Ecto neural progenitor cell (in vitro differentiated cells): ENCODE data around the gene MLYCD.
A peak's percentile ranks its signal among the peaks of the same experiment; 100 is the strongest.
"Not testable (repeated sequence)": the region's sequence is repeated elsewhere in the genome, so short reads cannot be mapped to it uniquely, and the experiment has no call there.

ENCODE experiments used
- DNase-seq: peaks from one replicate; pipeline ENCODE4 v3.0.0-alpha.2; 2018; ENCODE audit warnings: low spot score

MLYCD gene

DNA sequence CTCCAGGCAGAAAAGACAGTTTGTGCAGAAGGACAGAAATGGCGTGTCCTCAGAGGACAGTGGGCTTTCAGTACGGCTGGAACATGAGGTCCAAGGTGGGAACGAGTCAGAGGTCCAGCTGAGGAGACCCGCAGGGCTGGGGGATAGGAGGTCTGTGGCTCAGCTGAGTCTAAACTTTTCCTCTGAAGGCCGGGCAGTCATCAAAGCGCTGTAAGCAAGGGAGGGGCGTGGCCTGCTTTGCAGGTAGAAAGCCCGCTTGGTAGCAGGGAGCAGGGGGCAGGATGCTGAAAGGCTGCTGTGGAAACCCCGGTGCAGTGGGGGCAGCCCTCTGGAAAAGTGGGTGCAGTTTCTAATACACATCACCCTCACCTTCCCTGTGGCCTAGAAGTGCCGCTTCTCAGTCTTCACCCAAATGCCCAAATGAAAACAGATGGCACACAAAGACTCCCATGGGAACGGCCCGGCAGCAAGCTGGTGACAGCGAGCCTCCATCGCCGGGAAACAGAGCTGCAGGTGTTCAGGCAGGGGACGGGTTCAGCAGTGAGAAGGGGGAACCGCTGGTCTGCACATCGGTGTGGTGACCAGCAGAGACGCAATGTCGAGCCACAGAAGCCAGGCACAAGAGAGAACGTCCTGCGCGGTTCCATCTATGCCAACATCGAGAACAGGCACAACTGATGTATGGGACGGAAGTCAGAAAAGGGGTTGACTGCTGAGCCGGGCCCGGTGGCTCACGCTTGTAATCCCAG, 41.9 kb downstream of the MLYCD start:
- no peak for DNase-seq

DNA sequence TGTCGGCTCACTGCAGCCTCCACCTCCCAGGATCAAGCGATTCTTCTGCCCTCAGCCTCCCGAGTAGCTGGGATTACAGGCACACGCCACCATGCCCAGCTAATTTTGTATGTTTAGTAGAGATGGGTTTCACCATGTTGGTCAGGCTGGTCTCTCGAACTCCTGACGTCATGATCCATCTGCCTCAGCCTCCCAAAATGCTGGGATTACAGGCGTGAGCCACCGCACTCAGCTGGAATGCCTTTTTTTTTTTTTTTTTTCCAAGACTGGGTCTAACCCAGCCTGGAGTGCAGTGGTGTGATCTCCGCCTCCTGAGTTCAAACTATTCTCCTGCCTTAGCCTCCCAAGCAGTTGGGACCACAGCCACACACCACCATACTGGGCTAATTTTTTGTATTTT, 42.6 kb downstream of the MLYCD start:
- not testable (repeated sequence) for DNase-seq

DNA sequence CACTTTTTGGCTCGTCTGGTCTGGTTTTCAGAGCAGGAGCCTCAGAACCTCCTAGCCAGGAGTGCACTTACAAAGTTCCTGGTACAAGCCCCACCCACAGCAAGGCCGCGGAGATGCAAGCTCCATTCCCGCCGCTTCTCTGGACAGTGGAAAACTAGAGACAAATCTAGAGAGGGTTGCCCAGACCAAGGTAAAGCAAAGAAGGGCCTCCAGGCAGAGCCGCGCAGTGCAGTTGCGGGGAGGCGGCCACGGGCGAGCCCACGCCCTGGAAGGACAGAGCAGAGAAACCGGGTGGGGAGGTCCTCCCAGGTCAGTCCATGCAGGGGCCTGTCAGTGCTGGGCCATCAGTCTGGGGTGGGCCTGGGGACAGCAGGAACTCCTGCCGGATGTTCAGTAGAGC, 43.2 kb downstream of the MLYCD start:
- DNase-seq = no peak

DNA sequence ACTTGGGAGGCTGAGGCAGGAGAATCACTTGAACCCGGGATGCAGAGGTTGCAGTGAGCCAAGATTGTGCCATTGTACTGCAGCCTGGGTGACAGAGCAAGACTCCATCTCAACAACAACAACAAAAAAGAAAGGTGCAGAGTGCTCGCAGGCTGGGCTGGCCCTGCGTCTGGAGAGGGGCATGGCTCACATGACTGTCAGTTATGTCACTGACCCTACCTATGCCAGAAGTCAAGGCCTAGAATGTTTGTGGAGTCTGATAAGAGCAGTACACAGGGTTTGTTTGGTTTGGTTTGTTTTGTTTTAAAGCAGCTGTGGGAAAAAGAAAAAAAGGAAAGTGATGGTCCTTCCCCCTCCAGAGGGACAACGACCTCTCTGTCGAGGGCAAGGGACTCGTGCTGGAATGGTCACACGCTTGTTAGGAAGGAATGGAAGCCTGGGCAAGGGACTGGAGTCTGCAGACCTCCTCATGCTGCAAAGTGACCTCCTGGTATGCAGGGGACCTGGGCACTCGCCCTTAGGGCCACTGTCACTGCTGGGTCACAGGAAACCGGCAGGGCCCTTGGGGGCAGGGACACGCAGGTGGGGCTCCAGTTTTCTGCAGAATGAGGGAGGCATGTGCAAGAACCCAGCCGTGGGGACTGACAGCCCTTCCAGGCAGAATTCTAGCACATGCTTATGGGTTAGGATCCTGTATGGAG, 44.0 kb downstream of the MLYCD start:
- DNase-seq = no peak

DNA sequence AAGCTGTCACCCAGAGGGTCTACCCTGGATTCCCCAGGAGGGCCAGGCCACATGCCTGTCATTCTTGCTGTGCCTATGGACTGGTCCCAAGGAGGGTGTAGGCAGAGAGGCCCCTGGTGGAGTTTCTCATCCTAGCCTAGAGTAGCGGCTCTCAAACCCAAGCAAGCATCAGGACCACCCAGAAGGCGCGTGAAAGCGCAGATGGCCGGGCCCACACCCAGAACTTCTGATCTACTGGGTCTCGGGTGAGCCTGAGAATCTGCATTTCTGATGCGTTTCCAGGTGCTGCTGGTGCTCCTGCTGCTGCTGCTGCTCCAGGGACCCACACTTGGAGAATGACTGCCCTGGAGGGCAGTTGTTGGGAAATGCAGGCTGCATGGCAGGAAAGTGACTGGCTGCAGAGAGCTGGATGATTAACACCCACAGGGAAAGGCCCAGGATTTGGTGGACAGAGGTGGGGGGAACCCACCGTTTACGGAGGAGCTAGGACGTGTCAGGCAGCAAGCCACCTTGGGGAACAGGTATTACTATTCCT, 44.7 kb downstream of the MLYCD start:
- DNase-seq = no peak

DNA sequence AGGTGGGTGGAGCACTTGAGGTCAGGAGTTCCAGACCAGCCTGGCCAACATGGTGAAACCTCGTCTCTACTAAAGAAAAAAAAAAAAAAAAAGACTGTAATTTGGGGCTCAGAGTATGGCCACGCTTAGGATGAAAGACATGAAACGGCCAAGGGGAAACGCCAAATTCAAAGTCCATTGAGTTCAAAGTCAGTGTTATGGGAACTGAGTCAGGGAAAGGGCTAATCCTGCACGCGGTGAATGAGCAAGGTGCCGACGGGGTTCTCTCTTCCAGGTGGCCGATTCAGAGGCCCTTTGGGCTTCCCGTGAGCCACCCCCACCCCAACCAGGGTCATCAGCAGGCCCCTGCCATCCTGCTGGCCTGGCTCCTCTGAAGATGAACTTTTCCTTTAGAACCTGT, 46.7 kb downstream of the MLYCD start:
- DNase-seq = no peak

DNA sequence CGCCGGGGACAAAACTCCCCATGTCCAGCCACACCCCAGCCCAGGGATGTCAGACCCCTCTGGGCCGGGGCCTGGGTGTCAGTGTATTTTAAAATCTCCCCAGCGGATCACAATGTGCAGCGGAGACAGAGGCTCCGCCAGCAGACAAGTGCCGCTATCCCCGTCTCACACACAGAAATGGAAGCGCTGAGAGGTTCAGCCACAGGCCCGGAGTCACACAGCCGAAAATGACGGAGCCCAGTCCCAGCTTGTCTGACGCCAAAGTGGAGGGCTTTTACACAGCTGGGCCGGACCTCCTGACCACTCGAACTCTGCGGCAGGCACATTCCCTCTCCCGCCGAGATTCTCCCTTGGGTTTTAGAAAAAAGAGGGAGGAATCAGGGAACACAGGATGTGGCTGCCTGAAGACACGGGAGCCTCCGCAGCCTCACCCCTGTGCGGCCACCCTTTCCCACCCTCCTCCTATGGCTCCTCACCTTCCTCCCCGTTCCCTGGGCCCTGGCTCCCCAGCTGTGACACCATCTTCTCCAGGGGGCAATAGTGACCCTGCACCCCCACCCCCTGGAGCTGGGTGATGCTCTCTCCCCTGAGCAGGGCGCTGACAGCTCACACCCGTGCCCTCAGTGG, 47.4 kb downstream of the MLYCD start:
- no peak for DNase-seq

DNA sequence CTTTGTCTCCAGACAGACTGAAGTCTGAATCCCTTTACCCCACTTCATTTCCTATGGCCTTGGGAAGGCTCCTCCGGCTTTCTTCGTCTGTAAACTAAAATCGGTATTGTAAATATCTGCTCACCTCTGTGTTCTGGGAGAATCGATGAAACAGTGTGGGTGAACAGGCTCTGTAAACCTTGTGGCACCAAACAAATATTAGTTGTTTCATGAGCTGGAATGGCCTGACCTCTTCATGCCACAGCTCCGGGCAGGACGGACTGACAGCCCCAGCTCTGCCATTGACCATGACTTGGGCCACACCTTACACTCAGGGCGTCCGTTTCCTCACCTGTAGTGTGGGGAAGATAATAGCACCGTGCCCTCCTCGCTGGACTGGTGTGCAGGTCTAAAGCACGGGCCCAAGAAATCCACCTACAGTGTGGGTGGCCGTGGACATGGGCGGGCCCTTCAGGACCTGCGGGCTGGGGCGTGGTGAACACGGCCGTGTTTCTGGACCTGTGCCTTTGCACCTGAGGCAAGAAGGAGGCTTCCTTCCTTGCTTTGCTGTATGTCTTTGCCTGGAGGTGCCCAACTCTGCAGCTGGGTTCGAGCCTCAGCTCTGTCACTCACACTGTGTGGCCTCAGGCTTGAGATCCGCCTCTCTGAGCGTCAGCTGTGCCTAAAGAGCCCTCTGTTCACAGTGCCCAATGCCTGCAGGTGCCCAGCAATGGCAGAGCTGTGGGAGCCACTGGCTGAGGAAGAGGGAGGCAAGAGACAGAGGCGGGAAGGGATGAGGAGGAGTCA, 48.1 kb downstream of the MLYCD start:
- no peak for DNase-seq

DNA sequence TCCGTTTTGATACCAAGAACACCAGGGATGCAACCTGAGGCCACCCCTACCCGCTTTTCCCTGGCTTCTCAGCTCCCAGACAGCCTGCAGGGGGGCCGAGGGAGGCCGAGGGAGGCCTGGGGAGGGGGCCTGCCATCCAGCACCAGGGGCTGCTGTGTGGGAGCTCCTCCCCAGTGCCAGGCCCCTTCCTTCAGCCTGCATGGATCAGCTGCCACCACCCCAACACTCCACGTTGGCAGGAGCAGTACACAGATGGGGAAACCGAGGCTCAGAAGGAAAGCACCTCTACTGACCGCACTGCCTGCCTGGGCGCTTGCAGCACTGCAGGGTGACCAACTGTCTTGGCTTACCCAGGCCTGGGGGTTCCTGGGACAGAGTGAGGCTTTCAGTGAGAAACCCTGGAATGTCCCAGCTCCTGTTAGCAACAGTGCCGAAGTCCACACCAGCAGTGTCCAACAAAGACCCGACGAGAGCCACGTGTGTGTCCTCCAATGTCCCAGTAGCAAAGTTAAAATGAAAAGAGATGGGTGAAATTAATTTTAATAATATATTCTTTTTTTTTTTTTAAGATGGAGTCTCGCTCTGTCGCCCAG, 48.8 kb downstream of the MLYCD start:
- DNase-seq = no peak

DNA sequence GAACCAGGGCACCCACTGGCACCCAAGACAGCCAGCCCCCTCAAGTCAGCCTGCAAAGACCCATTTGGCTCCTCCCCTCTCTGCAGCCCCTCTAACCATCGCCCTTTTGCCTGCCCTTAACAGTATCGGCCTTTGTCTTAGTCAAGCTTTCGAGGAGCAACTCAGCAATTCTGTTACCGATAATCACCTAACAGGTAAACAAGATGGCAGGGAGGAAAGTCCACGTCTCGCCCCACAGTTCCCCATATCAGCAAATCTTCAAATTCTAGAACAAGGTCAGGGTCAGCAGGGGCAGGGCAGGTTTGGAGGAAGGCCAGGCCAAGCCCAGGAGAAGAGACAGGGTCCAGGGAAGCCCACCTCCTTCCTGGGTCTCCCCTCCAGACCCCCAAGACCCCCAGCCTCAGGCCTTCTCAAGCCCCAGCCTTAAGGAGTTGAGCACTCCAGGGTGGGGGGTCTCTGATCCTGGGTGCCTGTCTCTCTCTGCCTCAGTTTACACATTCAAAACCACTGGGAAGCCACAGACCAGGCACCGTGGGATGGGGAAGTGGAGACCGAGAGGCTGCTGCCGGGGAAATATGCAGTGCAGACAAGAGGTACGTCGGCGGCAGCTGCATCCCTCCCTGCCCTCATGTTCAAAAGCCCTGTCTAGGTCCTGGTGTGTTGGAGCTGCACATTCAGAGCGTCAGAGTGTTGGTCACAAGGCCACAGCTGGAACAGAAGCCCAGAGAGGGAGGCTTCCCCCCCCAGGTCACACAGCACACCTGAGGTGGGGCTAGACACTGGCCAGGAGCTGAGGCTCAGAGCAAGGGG, 50.2 kb downstream of the MLYCD start:
- DNase-seq = no peak

DNA sequence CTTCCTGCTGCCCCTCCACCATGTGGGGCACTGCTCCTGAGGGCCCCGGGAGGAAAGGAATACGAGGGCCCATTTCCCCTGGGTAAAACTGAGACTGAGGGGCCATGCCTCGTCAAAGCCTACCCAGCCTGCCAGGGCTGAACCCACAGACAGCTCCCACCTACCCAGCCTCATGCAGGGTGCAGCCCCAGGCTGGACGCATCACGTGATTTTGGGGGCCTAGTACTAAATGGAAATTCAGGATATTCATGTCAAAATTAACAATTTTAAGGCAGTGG, 50.7 kb downstream of the MLYCD start:
- no peak for DNase-seq

DNA sequence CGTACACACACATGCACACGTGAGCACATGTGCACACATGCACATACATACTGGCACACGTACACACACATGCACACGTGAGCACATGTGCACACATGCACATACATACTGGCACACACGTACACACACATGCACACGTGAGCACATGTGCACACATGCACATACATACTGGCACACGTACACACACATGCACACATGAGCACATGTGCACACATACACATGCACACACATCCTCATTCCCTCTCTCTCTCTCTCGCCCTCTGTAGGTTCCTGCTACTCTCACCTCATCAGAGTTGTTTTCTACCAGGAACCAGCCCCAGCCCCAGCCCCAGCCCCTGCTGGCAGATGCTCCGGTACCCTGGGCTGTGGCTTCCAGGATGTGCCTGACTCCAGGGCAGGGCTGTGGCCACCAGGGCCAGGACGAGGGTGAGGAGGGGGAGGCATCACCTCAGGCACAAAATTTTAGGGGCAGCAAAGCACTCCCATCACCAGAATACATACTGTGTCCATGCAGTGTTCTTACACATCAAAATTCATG, 52.0 kb downstream of the MLYCD start:
- DNase-seq = not testable (repeated sequence)

DNA sequence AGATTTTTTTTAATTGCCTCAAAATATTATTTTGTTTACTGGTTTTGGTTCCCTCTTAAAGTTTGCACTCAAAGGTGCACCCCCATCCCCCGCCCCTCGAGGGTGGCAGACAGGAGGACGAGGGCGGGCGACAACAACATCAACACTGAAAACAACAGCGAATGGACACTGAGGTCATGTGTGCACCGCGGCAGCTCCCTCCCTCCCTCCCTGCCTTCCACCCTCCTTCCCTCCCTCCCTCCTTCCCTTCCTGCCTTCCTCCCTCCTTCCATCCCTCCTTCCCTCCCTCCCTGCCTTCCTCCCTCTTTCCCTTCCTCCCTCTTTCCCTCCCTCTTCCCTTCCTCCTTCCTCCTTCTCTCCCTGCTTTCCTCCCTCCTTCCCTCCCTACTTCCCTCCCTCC, 52.6 kb downstream of the MLYCD start:
- no peak for DNase-seq

DNA sequence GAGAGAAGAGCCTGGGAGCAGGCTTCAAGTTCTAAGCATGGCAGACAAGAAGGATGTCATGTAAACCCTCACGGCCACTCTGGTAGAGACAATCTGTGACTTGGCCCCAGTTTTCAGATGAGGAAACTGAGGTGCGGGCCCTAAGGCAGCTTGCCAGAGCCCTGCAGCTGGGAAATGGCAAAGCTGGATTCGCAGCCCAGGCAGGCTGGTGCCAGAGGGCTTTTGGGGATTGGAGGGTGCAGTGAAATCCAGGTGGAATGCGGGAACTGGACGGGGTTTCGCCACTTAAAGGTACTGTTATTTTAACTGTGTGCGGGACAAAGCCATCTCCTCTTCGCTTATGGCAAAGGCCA, 53.6 kb downstream of the MLYCD start:
- no peak for DNase-seq

DNA sequence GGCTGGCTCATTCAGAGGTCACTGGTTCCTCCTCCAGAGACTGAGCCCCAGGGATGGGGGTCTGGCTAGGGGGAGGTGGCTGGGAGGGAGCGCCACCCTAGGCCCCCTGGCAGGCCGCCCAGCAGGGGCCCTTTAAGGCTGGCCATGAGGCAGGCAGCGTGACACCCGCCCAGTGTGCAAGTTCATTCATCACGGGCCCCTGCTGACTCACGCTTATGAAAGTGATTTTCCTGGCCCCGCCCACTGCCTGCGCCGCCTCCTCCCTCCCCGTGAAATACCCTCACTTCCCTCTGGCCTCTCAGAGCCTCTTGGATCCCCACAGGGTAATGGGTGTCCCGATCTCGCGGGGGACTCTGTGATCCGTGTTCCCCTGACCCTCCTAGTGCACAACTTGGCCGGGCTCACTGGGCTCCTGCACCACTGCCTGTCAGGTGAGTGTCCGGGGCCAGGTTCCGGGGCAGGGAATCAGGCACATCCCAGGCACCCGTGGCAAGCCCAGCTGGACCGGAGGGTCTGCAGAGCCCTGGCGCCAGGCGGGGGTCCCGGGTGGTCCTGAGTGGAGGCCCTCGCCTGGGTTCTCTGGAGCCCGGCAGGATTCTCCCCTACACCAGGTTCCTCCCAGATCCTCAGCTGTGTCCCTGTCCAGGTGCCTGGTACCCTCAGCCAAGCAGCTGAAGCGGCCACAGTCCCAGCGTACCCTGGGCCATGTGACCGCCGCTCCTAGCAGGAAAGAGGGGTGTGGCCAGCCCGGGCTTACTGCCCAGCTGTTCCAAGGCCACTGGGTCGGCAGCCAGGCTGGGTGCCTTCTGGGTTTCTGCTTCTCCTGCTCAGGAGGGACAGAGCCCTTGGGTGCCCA, 54.3 kb downstream of the MLYCD start, which contains the start of gene OSGIN1:
Gene OSGIN1 (plus strand): TSS at position 301 of the 856 bp plus-strand sequence. CDS start 4,432 bp downstream, outside the sequence.
- peak; percentile 63 for DNase-seq

DNA sequence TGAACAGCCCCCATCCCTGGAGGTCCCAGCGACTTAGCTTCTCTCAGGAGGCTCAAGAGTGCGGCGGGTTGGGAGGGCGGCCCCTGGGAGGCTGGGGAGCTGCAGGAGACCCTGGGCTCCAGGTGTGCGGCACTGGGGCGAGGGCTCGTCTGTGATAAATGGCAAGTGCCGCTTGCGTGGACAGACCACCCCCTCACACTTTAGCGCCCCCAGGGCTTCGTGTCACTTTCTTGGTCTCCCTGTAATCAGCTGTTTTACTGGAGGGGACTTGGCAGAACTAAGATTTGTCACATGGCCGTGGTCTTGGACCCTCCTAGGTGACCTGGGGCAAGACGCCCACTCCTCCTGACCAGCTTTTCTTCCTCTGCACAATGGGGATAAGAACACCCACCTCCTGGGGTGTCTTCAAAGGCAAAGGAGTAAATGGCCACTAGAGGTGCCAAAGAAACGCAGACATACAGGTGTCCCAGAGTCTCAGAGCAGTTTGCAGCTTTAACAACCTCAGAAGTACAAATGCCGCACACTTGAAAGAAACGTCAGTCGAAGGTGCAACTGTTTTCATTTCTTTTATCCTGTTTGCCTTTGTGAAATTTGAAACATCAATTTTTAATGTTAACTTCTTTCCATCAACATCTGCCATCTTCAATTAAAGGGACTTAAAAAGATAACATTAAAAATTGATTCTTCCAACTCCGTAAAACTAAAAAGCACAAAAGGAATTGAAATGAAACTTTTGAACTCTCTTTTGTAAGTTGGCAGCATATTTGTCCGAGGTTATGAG, 55.1 kb downstream of the MLYCD start:
- no peak for DNase-seq

DNA sequence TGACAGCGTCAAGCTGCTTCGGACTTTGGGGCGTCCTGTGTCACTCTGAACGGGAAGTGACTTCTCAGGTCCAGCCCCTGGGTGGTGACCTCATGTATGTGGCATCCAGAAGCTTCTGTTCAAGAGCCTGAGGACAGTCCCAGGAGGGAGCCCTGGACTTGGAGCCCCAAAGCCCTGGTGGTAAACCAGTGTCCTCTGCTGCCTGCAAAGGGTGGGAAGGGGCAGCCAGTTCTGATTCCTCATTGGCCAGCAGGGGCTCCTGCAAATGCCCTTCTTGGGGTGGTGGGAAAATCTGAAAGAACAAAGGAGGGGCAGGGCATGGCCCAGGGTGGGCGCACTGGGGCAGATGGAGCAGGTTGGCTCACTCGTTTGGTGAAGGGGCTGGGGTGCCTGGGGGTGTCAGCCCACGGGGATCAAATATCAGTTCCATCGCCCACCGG, 55.7 kb downstream of the MLYCD start:
- no peak for DNase-seq

DNA sequence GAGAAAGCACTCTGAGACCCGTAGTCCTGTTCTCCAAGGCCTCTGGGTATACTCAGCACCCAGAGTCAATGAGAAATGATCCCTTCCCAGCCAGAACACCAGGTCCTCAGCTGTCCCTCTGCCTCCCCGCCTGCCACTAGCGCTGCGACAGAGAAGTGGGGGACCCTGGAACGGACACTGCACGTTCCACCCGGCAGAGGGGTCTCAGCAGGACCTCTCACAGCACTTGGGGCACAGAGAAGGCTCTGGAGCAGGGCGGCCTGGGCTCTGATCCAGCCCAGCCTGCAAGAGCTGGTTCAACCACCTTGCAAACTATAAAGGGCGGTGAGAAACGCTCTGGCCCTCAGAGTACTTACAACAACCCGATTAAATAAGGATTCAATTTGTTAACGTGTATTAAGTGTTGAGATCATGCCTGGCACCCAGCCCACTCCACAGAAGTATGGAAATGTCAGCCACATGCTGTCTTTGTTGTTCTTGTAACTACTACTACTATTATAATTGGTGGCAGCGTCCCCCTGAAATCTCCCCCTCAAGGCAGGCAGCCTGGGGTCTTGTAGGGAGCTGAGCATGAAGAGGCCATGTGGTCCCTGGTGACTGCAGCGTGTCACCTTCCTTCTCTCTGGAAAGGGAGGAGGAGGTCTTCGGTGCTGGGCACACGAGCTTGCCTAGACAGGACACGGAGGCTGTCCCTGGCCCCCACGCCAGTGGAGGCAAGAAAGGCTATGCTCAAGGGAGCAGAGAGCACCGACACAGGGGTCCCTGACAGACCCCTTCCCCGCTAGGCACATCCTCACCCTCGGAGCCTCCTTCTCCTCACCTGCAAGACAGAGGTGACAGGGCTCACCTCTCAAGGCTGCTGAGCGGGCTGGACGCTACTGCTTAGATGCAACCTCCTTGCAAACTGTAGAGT, 56.6 kb downstream of the MLYCD start:
- no peak for DNase-seq
